ENCODE measurements around the gene TMIGD2.

The TMIGD2 gene

DNA sequence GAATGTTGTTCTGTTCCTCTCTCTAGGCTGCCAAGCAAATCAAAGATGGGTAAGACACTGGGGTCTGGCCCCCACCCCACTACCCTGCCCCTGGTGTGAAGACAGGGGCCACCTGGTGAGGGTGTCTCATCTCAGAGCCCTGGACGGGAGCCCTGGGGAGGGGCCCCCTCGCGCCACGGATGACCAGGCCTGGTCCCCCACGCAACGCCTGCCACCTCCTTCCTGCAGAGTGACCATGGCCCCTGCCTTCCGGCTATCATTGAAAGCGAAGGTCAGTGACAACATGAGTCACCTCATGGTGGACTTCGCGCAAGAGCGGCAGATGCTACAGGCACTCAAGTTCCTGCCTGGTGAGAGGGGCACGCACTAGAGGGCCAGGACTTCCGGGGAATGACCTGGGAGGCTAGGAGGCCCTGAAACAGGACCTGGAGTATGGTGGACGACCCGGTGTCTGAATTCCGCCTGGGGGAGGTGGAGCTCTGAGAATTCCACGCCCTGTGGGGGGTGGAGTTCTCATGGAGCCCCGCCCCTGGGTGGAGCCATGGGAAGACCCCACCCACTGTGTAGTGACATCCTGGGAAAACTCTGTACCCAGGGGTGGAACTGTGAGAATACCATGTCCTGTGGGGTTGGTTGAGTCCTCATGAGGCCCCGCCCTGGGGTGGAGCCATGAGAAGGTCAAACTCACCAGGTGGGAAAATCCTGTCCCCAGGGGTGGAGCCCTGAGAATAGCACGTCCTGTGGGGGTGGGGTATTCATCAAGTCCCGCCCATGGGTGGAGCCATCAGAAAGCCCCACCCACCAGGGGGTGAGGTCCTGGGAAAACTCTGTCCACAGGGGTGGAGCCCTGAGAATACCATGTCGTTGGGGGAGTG is 8.3 kb upstream of the TMIGD2 start:
- Mint-ChIP-seq H3K27me3 (no peaks in the 10 kb centered on the region), H3K9me3 (no peaks in the 10 kb centered on the region), H3K4me3 (no peak overlapping the region), H3K27ac (no peak overlapping the region), H3K36me3 (no peaks in the 10 kb centered on the region), H3K4me1 (no peaks in the 10 kb centered on the region)

DNA sequence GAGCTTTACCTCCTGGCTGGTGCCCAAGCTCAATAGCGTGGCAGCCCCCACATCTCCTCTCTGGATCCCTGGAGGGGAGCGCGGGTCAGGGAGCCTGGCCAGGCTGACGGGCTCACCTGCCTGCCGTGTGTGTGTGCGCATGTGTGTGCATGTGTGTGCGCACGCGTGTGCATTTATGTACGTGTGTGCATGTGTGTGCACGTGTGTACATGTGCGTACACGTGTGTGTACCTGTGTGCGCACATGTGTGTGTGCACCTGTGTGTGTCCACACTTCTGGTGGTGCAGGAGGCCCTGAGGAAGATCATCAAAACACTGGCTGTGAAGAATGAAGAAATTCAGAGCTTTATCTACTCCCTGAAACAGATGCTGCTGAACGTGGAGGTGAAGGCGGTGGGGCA is 3.5 kb upstream of the TMIGD2 start:
- H3K36me3 Mint-ChIP-seq: no peaks in the 10 kb centered on the region
- H3K9me3 Mint-ChIP-seq: no peaks in the 10 kb centered on the region
- H3K27ac Mint-ChIP-seq: no peak overlapping the region
- peak overlapping the region; percentile 49 for H3K4me3 Mint-ChIP-seq
- H3K27me3 Mint-ChIP-seq: no peaks in the 10 kb centered on the region
- peaks cover 26% of the 10 kb centered on the region for H3K4me1 Mint-ChIP-seq

DNA sequence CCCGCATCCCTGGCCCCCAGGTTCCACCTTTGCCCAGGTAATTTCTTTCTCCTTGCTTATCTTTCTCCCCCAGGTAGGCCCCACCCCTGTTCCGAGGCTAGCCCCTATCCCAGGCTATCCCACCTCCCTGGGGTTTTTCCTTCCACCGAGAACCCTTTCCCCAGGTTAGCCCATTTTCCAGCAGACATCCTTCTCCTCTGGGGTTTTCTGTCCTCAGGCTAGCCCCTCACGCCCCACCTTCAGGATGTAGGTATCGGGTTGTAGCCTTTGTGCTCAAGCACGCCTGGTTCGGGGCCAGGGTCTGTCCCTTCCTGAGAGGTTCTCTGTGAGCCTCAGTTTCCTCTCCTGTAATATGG is 3.0 kb upstream of the TMIGD2 start:
- Mint-ChIP-seq H3K27ac (no peak overlapping the region), H3K4me1 (peaks cover 30% of the 10 kb centered on the region), H3K36me3 (no peaks in the 10 kb centered on the region), H3K9me3 (no peaks in the 10 kb centered on the region), H3K27me3 (no peaks in the 10 kb centered on the region), H3K4me3 (peak overlapping the region; percentile 49)

DNA sequence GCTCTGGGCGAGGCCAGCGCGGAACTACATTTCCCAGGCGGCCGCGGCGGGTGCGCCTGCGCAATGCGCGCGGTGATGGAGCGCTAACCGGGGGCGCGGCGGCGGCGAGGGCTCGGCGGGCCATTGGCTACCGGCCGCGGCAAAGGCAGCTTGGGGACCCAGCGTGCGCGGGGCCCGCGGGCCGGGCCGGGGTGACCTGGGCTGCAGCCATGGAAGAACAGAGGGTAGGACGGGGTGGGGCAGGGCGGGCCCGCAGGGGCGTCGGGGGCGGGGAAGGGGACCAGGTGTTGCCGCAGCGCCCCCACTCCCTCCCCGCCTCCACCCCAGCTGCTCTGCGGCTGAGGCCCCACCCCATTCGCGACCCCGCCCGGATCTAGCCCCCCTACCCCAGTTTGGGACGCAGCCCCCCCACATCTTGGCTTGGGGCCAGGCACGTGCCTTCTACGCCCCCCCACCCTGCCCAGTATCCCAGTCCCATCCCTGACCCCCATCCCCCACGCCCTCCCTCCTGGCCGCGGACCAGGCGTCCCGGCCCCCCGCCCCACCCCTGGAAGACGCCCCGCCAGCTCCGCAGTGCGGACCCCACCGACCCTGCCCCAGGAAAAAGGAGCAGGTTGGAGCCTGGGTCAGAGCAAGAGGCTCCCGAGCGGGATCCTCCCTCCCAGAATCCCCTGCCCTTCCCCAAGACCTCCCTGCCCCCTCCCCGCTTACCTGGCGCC is 2.5 kb upstream of the TMIGD2 start, which contains the start of gene FSD1:
Gene FSD1, plus strand, starts transcription at position 61 of the 719 bp plus-strand sequence. Its CDS starts 149 bp downstream, at position 210.
- Mint-ChIP-seq H3K27me3 (no peaks in the 10 kb centered on the region), H3K4me1 (peaks cover 30% of the 10 kb centered on the region), H3K9me3 (no peaks in the 10 kb centered on the region), H3K4me3 (peak within 1 kb of the TSS; percentile 80), H3K36me3 (no peaks in the 10 kb centered on the region), H3K27ac (no peak within 1 kb of the TSS)

DNA sequence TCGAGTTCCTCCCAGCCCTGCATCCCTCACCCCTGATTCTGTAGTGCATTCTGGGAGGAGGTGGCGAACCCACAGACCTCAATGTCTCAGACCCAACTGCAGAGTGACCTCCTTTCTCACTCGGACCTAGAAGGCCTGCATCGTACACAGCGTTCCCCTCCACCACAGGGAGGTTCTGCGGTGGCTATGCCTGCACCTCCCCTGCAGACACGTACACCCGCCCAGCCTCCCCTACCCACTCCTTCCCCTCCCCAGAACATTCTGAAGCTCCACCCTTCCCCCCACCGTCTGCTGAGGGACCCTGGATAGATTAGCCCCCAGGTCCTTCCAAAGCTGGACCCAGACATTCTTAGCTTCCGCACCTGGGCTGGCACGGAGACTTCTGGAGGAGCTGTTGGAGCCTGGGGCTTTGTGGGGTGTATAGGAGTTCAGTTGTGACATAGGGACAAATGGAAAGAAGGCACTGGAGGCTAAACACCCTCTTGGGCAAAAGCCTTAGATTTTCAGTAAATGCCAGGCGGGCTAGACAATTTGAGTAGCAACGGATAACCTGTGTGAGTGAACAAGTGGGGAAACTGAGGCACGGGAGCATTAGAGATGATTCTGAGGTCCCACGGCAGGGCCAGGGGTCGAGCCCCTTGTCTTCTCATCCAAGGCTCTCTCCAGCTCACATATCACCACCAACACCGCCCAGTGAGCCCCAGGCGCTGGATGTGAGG is 1.8 kb upstream of the TMIGD2 start:
- peak overlapping the region; percentile 80 for H3K4me3 Mint-ChIP-seq
- no peaks in the 10 kb centered on the region for H3K27me3 Mint-ChIP-seq
- H3K27ac Mint-ChIP-seq: no peak overlapping the region
- no peaks in the 10 kb centered on the region for H3K36me3 Mint-ChIP-seq
- no peaks in the 10 kb centered on the region for H3K9me3 Mint-ChIP-seq
- H3K4me1 Mint-ChIP-seq: peaks cover 30% of the 10 kb centered on the region

DNA sequence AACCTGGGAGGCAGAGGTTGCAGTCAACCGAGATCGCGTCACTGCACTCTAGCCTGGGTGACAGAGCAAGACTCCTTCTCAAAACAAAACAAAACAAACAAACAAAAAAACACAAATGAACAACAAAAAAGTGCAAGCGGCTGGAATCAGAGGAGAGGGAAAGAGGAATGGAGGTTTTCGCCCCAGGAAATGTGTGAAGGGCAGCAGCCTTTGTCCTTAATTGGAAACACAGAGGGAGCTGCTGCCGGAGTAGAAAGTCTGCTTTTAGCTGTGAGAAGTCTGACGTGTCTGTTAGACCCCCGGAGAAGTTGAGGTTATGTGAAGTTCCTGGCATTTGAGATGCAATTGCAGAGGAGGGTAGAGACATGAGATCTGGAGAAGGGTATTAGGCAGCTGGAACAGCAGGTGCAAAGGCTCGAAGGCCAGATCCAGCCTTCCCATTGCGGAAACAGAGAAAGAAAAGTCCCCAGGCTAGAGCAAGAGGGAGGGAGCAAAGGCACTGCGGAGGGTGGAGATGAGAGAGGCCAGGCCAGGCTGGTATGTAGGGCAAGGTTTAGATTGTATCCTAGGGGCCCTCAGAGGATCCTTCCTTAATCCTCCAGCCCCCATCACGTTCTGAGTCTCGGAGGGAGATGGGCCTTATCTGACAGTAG is 473 bp downstream of the TMIGD2 start:
- Mint-ChIP-seq H3K9me3 (no peaks in the 10 kb centered on the region), H3K36me3 (no peaks in the 10 kb centered on the region), H3K4me1 (peaks cover 35% of the 10 kb centered on the region), H3K27ac (peak overlapping the region; percentile 96), H3K27me3 (no peaks in the 10 kb centered on the region), H3K4me3 (peak overlapping the region; percentile 85)

DNA sequence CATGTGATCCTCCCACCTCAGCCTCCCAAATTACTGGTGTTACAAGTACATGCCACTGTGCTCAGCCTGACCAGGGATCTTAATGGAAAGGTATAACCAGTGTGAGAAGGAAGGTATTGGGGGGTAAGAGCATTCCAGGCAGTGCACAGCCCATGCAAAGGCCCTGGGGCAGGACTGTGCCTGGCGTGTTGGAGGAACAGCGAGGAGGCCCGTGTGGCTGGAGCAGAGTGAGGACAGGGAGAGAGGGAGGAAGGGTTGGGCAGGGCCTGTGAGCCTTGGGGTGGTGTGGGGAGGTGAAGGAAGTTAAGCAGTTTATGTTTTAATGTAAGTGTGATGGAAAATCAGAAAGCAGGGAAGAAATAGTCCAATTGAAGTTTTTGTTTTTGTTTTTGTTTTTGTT is 1.6 kb downstream of the TMIGD2 start:
- Mint-ChIP-seq H3K36me3 (no peaks in the 10 kb centered on the region), H3K4me3 (peak overlapping the region; percentile 39), H3K27me3 (no peaks in the 10 kb centered on the region), H3K27ac (peak overlapping the region; percentile 74), H3K9me3 (no peaks in the 10 kb centered on the region), H3K4me1 (peaks cover 35% of the 10 kb centered on the region)

DNA sequence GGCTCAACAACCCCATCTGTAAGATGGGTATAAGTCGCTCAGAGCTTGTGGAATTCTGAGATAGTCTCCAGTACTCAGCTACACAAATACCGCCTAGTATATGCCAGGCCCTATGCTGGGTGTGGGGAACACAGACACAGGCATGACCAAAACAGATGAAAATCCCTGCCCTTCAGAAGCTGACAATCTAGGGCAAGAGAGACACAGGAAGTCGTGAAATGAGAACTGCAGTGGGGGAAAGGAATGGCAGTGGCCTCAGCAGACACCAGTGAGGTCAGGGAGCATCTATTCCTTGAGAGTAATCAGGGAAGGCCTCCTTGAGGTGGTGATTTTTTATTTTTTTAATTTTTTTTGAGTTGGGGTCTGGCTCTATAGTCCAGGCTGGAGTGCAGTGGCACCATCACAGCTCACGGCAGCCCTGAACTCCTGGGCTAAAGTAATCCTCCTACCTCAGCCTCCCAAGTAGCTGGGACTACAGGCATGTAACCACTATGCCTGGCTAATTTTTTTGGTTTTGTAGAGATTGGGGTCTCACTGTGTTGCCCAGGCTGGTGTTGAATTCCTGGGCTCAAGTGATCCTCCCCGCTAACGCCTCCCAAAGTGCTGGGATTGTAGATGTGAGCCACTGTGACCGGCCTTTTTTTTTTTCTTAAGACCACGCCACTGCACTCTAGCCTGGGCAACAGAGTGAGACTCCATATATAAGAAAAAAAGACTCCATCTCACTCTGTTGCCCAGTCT is 3.2 kb downstream of the TMIGD2 start:
- peaks cover 31% of the 10 kb centered on the region for H3K4me1 Mint-ChIP-seq
- no peak overlapping the region for H3K4me3 Mint-ChIP-seq
- no peaks in the 10 kb centered on the region for H3K9me3 Mint-ChIP-seq
- H3K27ac Mint-ChIP-seq: peak overlapping the region; percentile 12
- H3K36me3 Mint-ChIP-seq: no peaks in the 10 kb centered on the region
- no peaks in the 10 kb centered on the region for H3K27me3 Mint-ChIP-seq

DNA sequence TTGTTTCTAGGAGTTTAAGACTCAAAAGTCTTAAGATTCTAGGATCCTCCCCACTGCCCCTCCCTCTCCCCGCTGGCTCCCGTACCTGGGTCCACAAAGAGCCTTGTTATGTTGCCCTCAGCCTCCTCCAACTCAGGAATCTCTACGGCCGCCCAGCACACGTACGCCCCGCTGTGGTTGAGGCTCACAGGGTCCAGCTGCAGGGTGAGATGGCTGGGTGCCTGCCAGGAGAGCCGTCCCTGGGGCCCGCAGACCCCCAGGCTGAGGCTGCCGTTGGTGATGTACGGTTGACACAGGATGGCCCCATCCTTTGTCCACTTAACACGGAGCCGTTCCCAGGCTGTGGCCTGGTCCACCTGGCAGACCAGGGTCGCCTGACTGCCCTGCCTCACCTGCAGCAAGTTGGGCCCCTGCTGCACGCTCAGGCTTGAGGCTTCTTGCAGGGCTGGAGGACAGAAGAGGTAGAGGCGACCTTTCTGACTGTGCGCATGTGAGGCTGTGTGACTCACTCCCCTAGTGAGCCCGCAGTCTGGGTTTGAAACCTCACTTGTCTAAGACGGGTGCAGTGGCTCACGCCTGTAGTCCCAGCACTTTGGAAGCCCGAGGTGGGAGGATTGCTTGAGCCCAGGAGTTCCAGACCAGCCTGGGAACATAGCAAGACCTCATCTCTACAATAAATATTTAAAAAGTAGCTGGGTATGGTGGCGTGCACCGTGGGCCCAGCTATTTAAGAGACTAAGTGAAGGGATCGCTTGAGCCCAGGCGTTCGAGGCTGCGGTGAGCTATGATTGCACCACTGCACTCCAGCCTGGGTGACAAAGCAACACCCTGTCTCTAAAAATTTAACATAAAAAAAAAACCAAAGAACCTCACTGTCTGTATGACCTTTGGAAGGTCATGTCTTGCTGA is 4.0 kb downstream of the TMIGD2 start:
- H3K4me3 Mint-ChIP-seq: no peak overlapping the region

DNA sequence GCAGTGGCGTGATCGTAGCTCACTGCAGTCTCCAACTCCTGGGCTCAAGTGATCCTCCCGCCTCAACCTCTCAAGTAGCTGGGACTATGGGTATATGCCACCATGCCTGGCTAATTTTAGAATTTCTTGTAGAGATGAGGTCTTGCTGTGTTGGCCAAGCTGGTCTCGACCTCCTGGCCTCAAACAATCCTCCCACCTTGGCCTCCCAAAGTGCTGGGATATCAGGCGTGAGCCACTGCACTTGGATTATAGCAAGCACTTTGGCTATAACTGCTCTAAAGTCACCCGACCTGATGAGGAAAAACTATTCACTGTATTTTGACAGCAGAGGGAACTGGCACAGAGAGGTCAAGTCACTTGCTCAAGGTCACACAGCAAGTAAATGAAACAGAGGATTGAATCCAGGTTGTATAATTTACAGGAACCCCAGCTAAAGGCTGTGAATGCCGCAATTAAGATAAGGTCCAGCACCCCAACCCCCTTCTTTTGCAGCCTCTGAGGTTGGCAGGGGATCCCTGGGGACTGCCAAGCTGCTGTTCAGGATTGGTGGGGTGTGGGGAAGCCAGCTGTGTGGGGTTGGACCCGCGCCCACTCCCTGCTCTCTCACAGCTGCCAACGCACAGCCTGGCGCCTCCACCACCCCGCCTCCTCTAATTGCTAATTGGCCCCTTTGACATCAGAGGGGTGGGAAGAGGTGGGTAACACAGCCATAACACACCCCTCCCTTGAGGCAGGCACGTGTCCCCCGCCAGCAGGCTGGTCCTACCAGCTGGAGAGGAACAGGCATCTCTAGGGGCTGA is 6.0 kb downstream of the TMIGD2 start:
- H3K36me3 Mint-ChIP-seq: no peaks in the 10 kb centered on the region

More for the DNA sequence above, 4.0 kb downstream of the TMIGD2 start:
- peaks cover 26% of the 10 kb centered on the region for H3K4me1 Mint-ChIP-seq
- no peaks in the 10 kb centered on the region for H3K9me3 Mint-ChIP-seq
- no peaks in the 10 kb centered on the region for H3K36me3 Mint-ChIP-seq
- peak overlapping the region; percentile 12 for H3K27ac Mint-ChIP-seq
- no peaks in the 10 kb centered on the region for H3K27me3 Mint-ChIP-seq

DNA sequence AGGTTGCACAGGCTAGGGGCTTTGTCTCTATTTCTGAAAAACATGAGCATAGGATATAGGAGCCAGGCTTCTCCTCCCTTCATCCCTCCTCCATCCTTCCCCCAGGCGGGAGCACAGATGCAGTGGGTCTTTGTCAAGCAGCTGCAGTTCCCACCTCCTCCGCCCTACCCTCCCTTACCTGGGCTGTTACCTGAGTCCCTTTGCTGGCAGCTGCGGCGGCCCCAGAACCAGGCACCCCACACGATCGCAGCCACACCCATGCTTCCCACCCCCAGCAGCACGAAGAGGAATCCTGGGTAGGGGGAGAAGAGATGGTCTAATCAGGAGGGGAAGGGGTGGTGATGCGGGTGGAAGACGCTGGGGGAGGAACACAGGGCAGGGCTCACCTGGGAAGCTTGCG is 7.8 kb downstream of the TMIGD2 start:
- Mint-ChIP-seq H3K27ac (no peak overlapping the region), H3K4me1 (peaks cover 5% of the 10 kb centered on the region)

More for the DNA sequence above, 6.0 kb downstream of the TMIGD2 start:
- Mint-ChIP-seq H3K27ac (no peak overlapping the region), H3K27me3 (no peaks in the 10 kb centered on the region), H3K4me1 (peaks cover 11% of the 10 kb centered on the region), H3K4me3 (no peak overlapping the region), H3K9me3 (no peaks in the 10 kb centered on the region)

DNA sequence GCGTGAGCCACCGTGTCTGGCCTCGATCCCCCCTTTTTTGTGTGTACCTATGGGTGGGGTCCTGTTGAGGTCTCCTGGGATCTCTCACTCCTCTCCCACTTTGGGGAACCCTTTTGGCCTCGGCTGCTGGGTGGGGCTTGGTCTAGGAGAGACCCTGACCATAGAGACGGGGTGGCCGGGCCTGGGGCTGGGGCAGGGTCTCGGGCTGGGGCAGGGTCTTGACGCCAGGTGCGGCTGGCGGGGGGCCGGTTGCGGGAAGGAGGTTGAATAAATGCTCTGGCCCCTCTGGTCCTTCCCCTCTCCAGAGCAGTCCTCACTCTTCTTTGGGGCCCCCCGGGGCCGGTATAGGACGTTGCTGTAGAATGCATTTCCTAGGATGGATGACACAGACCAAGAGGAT is 9.7 kb downstream of the TMIGD2 start:
- Mint-ChIP-seq H3K4me1 (no peaks in the 10 kb centered on the region), H3K9me3 (no peaks in the 10 kb centered on the region), H3K36me3 (no peaks in the 10 kb centered on the region), H3K27ac (no peak overlapping the region), H3K27me3 (no peaks in the 10 kb centered on the region), H3K4me3 (no peak overlapping the region)

More for the DNA sequence above, 7.8 kb downstream of the TMIGD2 start:
- no peaks in the 10 kb centered on the region for H3K27me3 Mint-ChIP-seq
- H3K4me3 Mint-ChIP-seq: no peak overlapping the region
- H3K9me3 Mint-ChIP-seq: no peaks in the 10 kb centered on the region
- no peaks in the 10 kb centered on the region for H3K36me3 Mint-ChIP-seq

DNA sequence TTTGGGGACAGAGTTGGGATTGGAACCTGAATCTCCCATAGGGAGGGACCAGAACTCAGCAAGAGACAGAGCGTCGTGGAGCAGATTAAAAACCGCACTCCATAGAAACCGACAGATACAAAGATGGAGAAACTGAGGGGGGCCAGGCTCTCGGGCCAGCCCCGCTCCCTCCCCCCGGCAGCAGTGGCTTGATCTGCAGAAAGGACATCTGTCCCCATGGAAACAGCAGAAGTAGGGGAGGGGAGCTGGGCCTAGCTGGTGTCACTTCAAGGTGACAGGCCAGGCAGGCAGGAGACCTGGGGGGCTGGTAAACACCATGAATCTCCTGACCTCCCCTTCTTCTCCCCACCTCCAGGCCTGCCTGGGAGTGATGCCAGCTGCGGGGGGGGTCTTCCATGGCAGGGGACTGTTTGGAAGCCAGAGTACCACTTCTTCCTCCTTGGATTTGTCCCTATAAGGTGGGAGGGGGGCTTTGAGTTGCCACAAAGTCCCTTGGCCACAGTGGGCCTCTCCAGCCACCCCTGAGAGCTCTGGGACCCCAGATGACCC is 10.9 kb downstream of the TMIGD2 start:
- H3K27me3 Mint-ChIP-seq: no peaks in the 10 kb centered on the region
- H3K4me1 Mint-ChIP-seq: no peaks in the 10 kb centered on the region
- H3K27ac Mint-ChIP-seq: no peak overlapping the region
- no peaks in the 10 kb centered on the region for H3K36me3 Mint-ChIP-seq
- no peak overlapping the region for H3K4me3 Mint-ChIP-seq
- H3K9me3 Mint-ChIP-seq: no peaks in the 10 kb centered on the region

Measured in activated naive CD4-positive, alpha-beta T cell treated with anti-CD3 and anti-CD28 coated beads, Interleukin-2, amount 50 U/mL, for 24 hours (primary cell).